Activated T-helper 9 cell treated with anti-CD3 and anti-CD28 coated beads, Interleukin-2, amount 50 U/mL, for 16 hours (primary cell): ENCODE measurements around the gene PDHX.
A peak's percentile ranks its signal among the peaks of the same experiment; 100 is the strongest.

ENCODE experiments used
- DNase-seq: peaks from one replicate; pipeline ENCODE4 v3.0.0-alpha.2; 2020; ENCODE audit warnings: low read depth

Gene PDHX

GRCh38 chr11:34994854-34995253 is 78.4 kb downstream of the PDHX start:
- DNase-seq: no peak

GRCh38 chr11:34996958-34997357 is 80.5 kb downstream of the PDHX start:
- DNase-seq: no peak

GRCh38 chr11:34997952-34998528 is 81.6 kb downstream of the PDHX start:
- DNase-seq: no peak

- DNase-seq: no peak
Measured at GRCh38 chr11:34999453-34999852, 83.0 kb downstream of the PDHX start.

GRCh38 chr11:35003186-35003585 is 86.8 kb downstream of the PDHX start:
- DNase-seq: no peak

- no peak for DNase-seq
Measured at GRCh38 chr11:35003658-35004057, 87.2 kb downstream of the PDHX start.

- no peak for DNase-seq
Measured at GRCh38 chr11:35005141-35005780, 88.8 kb downstream of the PDHX start.

- peak; percentile 27 for DNase-seq
Measured at GRCh38 chr11:35006389-35007128, 90.1 kb downstream of the PDHX start.

GRCh38 chr11:35007277-35007676 is 90.9 kb downstream of the PDHX start:
- no peak for DNase-seq

GRCh38 chr11:35009191-35009943 is 92.9 kb downstream of the PDHX start:
- no peak for DNase-seq

GRCh38 chr11:35009944-35010342 is 93.5 kb downstream of the PDHX start:
- DNase-seq: no peak

- no peak for DNase-seq
Measured at GRCh38 chr11:35010654-35011053, 94.2 kb downstream of the PDHX start.

GRCh38 chr11:35011389-35011788 is 95.0 kb downstream of the PDHX start:
- no peak for DNase-seq

- no peak for DNase-seq
Measured at GRCh38 chr11:35011944-35012343, 95.5 kb downstream of the PDHX start.

GRCh38 chr11:35012467-35013191 is 96.2 kb downstream of the PDHX start:
- DNase-seq: no peak

GRCh38 chr11:35013514-35014233 is 97.3 kb downstream of the PDHX start:
- DNase-seq: no peak

GRCh38 chr11:35014346-35014745 is 97.9 kb downstream of the PDHX start:
- DNase-seq: no peak

GRCh38 chr11:35015621-35016387 is 99.4 kb downstream of the PDHX start:
- DNase-seq: no peak

GRCh38 chr11:35016916-35017315 is 100.5 kb downstream of the PDHX start:
- DNase-seq: no peak

- DNase-seq: no peak
Measured at GRCh38 chr11:35017528-35018342, 101.3 kb downstream of the PDHX start.
